GM19372 (cell line): ENCODE results near the gene LCN6.
"Not testable (repeated sequence)": the region's sequence is repeated elsewhere in the genome, so short reads cannot be mapped to it uniquely, and the experiment has no call there.

Source experiments
- ATAC-seq: cut with Tn5 transposase; IDR thresholded peaks from one replicate; pipeline ENCODE4 v1.9.1; 2021; ENCODE audit warnings: mild to moderate bottlenecking, low read depth, moderate library complexity; ENCODE audit not compliant: unreplicated experiment

LCN6 gene

GRCh38 chr9:136712690-136713544, 35.4 kb downstream of the LCN6 start:
- ATAC-seq, result no peak

DNA sequence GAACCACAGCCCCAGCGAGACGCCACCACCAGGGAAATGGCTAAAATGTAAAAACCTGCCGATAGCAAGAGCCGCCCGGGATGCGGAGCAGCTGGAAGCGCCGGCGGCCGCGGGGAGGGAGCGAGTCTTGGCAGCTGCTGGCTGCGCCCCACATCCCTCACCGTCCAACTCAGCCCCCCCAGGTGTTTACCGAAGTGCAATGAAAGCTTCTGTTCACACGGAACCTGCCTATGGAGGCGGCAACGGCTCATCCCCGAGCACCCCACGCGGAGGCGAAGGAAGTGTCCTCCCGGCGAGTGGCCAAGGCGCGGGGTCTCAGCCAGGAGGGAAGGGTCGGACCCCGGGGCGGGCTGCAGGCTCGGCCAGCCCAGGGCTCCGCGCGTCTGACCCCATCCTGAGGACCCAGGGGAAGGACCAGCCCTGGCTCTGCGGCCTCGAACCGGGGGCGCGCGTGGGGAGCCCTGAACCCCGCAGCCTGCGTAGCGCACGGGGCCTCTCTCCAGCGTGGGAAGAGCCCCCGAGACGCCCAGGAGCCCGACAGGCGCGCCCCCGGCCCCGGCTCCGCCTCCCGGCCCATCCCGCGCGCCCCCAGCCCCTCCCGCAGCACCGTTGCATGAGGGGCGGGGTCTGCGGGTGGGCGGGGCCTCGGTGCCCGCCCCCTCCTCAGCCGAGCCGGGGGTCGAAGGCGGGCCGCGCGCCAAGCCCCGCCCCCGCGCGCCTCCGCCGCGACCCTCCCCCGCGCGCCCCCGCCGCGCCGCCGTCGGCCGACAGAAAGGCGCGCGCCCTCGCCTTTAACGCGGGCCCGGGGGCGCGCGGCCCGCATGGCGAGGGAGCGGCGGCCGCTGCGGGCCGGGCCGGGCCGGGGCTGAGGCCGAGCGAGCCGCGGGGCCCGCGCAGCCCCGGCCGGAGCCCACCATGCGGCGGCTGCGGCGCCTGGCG, 36.3 kb downstream of the LCN6 start, which contains the start of gene DIPK1B:
TSS of gene DIPK1B (plus strand) at position 822 of the 939 bp plus-strand sequence. CDS start at position 916, 94 bp downstream.
- ATAC-seq, result no peak

DNA sequence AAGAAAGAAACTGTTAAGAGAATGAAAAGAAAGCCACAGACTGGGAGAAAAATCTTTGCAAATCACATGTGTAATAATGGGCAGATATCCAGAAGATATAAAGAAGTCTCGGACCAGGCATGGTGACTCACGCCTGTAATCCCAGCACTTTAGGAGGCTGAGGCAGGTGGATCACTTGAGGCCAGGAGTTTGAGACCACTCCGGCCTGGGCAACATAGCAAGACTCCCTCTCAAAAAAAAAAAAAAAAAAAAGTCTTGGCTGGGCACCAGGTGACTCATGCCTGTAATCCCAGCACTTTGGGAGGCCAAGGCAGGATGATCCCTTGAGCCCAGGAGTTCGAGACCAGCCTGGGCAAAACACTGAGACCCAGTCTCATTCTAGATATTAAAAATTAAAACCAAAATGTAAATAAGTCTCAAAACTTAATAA, 37.1 kb downstream of the LCN6 start:
- not testable (repeated sequence) for ATAC-seq

DNA sequence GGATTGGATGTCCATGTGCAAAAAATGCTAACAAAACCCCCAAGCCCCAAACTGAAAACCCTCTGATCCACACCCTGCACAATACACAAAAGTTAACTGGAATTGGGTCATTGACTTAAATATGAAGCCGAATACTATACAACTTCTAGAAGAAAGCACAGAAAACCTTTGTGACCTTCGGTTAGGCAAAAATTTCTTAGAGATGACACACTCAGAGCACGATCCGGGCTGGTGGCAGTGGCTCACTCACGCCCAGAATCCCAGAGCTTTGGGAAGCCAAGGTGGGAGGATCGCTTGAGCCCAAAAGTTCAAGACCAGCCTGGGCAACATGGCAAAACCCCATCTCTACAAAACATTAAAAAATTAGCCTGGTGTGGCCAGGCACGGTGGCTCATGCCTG, 37.8 kb downstream of the LCN6 start:
- no peak for ATAC-seq

DNA sequence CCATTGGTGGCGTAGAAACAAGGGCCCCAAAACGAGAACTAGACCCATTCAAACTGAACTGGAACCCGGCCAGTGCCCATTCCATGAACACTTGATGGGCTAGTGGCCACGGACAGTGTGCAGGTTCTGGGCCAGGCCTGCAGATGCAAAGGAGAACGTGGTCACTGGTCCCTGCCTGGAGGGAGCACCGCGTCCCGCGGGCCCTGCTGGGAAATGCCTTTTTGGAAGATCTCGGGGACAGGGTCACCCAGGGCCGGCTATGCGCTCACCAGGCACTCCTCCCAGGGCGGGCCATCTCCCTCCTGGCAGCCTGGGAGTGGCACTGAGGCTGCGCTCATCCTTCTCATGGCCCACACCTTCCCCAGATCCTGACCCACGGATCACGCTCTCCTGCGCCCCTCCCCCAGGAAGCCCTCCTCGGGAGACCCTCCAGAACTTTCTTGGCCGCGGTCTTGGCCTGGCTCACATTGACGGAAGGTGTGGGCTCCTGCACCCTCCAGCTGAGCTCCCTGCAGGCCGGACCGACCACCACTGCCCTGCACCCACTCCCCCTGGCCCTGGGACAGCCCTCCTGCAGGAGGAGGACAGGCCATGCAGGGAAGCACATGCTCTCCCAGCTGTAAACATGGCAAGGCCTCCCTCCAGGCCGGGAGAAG, 38.7 kb downstream of the LCN6 start:
- no peak for ATAC-seq

- ATAC-seq, result no peak
Observed at GRCh38 chr9:136707849-136708517, 40.3 kb downstream of the LCN6 start.

DNA sequence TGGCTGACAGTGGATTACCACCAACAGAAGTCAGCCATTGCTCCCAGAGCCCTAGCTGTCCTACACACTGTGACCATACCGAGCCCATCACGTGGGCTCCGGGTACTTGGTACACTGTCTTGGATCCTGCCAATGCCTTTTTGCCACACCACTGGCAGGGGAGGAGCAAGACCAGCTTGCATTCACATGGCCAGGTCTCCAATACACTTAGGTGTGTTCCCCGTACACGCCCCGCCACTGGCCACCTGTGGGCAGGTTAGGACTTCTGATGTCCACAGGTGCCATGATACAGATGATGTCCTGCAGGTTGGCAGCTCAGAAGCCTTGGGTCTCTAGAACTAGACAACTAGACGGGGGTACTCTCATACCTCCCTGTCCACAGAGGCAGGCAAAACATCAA, 41.3 kb downstream of the LCN6 start:
- no peak for ATAC-seq

GRCh38 chr9:136705564-136705963, 42.8 kb downstream of the LCN6 start:
- ATAC-seq, result no peak

DNA sequence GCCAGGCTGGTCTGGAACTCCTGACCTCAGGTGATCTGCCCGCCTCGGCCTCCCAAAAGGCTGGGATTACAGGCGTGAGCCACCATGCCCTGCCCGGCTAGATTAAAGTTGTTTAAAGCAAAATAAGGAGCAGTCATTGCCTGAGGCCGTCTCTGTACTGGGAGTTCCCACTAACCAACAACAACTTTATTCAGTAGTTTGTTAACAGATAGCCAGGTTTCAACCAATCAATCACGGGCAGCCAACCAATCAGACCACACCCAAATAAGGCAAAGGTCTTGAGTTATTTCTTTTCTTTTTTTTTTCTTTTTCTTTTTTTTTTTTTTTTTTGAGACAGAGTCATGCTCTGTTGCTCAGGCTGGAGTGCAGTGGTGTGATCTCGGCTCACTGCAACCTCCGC, 43.6 kb downstream of the LCN6 start:
- ATAC-seq, result not testable (repeated sequence)

GRCh38 chr9:136703276-136703860, 45.0 kb downstream of the LCN6 start:
- no peak for ATAC-seq

DNA sequence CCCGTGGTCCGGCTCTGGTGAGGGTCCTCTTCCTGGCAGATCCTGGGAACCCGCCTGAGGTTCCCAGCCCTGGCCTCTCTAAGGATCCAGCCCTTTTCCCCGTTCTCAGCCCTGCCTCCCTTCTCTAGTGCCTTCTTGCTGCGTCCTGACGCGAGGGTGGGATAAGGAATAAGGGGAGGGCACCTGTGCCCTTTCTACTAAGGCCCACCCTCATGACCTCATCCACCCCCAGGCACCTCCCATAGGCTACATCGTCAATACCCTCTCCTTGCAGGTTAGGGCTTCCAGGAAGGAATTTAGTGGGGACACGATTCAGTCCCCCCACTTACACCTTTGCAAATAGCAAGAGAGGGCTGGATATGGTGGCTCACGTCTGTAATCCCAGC, 46.7 kb downstream of the LCN6 start:
- ATAC-seq, result no peak

DNA sequence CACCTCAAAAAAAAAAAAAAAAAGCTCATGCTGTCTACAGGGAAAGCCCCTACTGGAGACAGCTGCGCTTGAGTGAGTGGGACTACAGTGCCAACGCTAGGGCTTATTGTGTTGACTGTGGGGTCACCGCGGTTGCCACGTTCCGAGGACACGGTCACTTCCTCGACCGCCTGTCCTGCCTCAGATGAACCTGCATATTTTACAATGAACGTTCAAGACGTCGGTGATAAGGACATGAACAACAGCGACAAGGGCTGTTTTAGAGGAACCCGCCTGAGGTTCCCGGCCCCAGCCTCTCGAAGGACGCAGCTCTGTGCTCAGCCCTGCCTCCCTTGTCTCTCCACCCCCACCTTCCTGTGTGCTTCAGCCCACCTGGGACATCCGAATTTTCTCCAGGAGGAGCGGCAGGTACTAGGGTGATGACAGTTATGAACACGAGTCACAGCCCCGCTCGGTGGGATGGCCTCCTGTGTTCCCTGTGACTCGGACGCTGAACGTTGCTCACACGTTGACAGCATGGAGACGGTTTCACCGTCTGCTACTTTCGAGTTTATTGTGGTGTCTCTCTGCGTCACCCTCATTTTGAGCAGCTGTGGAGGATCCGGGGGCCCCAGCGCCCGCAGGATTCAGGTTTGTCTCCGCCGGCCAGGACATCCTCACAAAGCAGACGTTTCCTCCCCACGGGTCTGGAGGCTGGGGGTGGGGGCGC, 47.2 kb downstream of the LCN6 start:
- peak; percentile 52 for ATAC-seq

GRCh38 chr9:136700304-136700703, 48.0 kb downstream of the LCN6 start:
- no peak for ATAC-seq

DNA sequence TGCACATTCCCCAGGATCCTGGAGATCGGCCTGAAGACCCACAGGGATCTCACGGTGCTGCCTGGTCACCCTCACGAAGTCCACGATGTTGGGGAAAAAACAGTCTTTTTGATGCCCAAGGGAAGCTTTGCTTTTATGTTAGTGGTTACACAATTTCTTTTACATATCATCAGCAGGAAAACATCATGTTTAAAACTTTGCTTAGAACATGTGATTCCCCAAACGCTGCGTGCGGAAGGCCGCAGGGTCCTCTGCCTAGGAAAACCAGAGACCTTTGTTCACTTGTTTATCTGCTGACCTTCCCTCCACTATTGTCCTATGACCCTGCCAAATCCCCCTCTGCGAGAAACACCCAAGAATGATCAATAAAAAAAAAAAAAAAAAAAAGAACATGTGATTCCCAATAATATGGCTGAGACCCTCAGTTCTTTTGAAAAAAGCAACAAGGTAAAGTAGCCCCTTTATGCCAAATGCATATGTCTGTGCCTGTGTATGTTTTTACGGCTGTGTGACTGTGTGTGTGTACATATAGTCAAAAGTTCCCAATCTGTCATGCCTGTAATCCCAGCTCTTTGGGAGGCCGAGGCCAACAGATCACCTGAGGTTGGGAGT, 49.6 kb downstream of the LCN6 start:
- no peak for ATAC-seq

- no peak for ATAC-seq
Observed at GRCh38 chr9:136697821-136698526, 50.4 kb downstream of the LCN6 start.

DNA sequence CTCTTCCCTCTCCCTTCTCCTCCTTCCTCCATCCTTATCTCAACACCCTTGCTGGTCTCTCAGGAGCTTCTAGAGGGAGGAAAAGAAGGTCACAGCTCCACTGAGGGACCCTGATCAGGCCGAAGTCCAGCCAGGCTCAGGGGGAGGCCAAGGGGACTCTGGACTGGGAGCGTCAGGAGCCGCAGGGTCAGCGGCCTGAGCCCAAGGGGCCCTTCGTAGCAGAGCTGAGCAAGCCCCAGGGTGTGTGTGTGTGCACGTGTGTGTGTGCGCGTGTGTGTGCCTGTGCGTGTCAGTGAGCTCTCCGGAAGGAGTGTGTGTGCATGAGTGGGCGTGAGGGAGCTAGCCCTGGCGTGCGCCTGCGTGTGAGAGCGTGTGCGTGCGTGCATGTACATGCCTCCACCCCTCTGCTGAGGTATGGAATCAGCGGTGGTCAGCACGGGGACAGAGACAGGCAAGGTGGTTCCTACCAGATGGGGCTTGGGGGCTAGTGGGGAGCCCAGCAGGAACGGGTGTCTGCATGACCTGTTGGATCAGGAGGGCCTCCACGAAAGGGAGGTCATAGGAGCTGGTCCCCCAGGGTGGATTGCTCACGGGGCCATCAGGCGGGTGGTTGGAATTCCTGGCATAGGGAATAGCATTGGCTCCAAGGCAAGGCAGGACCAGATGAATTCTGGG, 51.0 kb downstream of the LCN6 start:
- ATAC-seq, result no peak

DNA sequence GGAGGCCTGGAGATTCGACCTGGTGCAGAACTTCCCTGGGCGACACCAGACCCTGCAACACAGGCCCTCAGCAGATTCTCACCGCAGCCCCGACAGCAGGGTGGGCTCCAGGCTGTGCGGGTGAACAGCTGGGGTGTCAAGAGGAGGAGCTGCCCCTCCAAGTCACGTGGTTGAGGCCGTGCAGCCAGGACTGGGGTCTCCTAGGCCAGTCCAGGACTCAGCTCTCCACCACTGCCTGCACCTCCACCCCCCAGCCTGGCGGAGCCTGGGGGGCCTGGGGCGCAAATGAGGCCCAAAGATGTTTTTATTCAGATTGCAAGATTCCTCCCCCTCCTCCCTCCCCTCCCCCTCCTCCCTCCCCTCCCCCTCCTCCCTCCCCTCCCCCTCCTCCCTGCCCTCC, 51.8 kb downstream of the LCN6 start:
- no peak for ATAC-seq

DNA sequence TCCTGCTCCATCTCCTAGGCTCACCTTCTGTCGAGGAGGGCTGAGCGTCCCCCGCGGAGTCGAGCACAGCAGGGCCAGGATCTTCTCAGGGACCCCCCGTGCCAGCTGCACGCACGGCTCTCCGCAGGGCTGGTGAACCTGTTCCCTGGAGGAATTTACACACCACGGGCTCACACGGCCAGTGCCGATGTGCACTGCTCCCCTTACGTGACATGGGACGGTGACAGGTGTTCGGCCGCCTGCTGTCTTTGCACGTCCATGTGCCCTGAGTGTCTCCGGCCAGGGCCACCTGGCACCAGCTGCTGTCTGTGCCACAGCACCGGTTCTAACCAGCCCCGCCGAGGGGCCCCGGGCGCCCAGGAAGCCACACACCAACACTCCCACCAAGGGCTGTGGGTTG, 52.4 kb downstream of the LCN6 start:
- ATAC-seq, result no peak
